GM18867 (cell line): ENCODE measurements around the gene SWAP70.

Source experiments
- ATAC-seq: cut with Tn5 transposase; IDR thresholded peaks from one replicate; pipeline ENCODE4 v1.9.1; 2021; ENCODE audit warnings: mild to moderate bottlenecking, moderate library complexity; ENCODE audit not compliant: unreplicated experiment

SWAP70 gene

GRCh38 chr11:9747828-9748227, 84.0 kb downstream of the SWAP70 start:
- ATAC-seq: no peak

GRCh38 chr11:9748361-9748970, 84.6 kb downstream of the SWAP70 start:
- peak; percentile 66 for ATAC-seq

GRCh38 chr11:9750551-9750950, 86.7 kb downstream of the SWAP70 start:
- no peak for ATAC-seq

GRCh38 chr11:9752091-9752490, 88.2 kb downstream of the SWAP70 start:
- ATAC-seq: no peak

- no peak for ATAC-seq
Observed at GRCh38 chr11:9753021-9753420, 89.1 kb downstream of the SWAP70 start.

GRCh38 chr11:9754010-9754471, 90.2 kb downstream of the SWAP70 start:
- no peak for ATAC-seq

GRCh38 chr11:9755561-9756185, 91.8 kb downstream of the SWAP70 start:
- ATAC-seq: no peak

- no peak for ATAC-seq
Observed at GRCh38 chr11:9756461-9756860, 92.6 kb downstream of the SWAP70 start.

- no peak for ATAC-seq
Observed at GRCh38 chr11:9756878-9757277, 93.0 kb downstream of the SWAP70 start.

- peak; percentile 56 for ATAC-seq
Observed at GRCh38 chr11:9757809-9758636, 94.1 kb downstream of the SWAP70 start.

GRCh38 chr11:9758637-9759518, 95.0 kb downstream of the SWAP70 start:
- ATAC-seq: peak; percentile 36

- ATAC-seq: peak; percentile 42
Observed at GRCh38 chr11:9759519-9760192, 95.8 kb downstream of the SWAP70 start.

- ATAC-seq: no peak
Observed at GRCh38 chr11:9760193-9760575, 96.3 kb downstream of the SWAP70 start.

GRCh38 chr11:9761441-9761945, 97.6 kb downstream of the SWAP70 start:
- ATAC-seq: no peak

GRCh38 chr11:9762531-9762930, 98.7 kb downstream of the SWAP70 start:
- no peak for ATAC-seq

- no peak for ATAC-seq
Observed at GRCh38 chr11:9763301-9763700, 99.4 kb downstream of the SWAP70 start.

GRCh38 chr11:9765320-9766101, 101.6 kb downstream of the SWAP70 start:
- ATAC-seq: no peak

- ATAC-seq: no peak
Observed at GRCh38 chr11:9769621-9770020, 105.7 kb downstream of the SWAP70 start.

GRCh38 chr11:9771071-9771511, 107.2 kb downstream of the SWAP70 start:
- no peak for ATAC-seq
